GM18526 (cell line): ENCODE results near the gene IFT88.
A peak's percentile ranks its signal among the peaks of the same experiment; 100 is the strongest.

ENCODE experiments used
- POLR2A ChIP-seq: IDR thresholded peaks from 3 replicates; pipeline ENCODE4 v1.6.1; 2011; ENCODE audit not compliant: insufficient read length; ENCODE audit errors: extremely low read depth

IFT88 gene

GRCh38 chr13:20686863-20687579 is 120.1 kb downstream of the IFT88 start:
- no peak for TF ChIP-seq POLR2A

GRCh38 chr13:20689291-20689690 is 122.3 kb downstream of the IFT88 start:
- no peak for TF ChIP-seq POLR2A

DNA sequence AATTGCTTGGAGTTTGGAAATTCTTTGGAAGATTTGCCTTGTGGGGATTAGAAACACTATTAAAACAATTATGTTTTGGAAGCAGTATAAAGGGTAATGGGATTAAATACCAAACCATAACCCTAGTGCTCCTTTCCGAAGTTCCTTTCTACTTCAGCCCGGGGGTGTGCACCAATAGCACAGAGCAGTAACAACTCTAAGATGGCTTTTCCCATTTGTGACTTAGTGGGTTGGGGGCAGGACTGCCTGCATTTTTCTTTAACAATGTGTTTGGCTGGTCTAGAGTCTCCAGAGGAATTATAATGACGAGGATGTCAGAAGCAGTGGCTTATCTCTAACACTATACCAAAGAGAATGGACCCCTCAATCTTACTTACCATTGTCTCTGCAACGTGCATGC is 124.7 kb downstream of the IFT88 start:
- no peak for TF ChIP-seq POLR2A

GRCh38 chr13:20696073-20696472 is 129.1 kb downstream of the IFT88 start:
- no peak for TF ChIP-seq POLR2A

- TF ChIP-seq POLR2A = no peak
Measured at GRCh38 chr13:20699715-20700114, 132.8 kb downstream of the IFT88 start.

- TF ChIP-seq POLR2A = no peak
Measured at GRCh38 chr13:20700288-20700687, 133.3 kb downstream of the IFT88 start.

DNA sequence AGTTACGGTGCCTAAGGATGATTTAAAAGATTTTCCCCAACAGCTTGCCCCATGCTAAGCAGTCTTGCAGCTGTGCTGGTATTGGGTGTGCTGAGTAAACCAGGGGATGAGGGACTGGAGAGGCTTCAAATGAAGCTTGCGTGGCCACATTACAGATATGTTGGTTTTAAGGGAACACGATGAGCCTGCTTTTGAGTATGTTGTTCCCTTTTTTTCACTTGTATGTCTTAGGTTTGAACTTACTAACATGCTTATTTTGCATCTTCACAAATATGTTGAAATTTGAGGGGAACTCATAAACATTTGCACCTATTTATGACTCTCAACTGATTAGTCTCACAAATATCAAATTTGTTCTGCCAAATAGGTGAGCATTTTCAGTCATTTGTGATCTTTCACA is 134.5 kb downstream of the IFT88 start:
- no peak for TF ChIP-seq POLR2A

GRCh38 chr13:20702530-20702914 is 135.6 kb downstream of the IFT88 start:
- TF ChIP-seq POLR2A = no peak

- TF ChIP-seq POLR2A = no peak
Measured at GRCh38 chr13:20702915-20703779, 136.2 kb downstream of the IFT88 start, which contains the start of gene IL17D. IL17D (plus strand) TSS chr13:20703699; CDS start chr13:20704002, 303 bp downstream.

GRCh38 chr13:20703780-20704458 is 137.0 kb downstream of the IFT88 start:
- TF ChIP-seq POLR2A = peak; percentile 39

GRCh38 chr13:20704459-20705069 is 137.6 kb downstream of the IFT88 start:
- no peak for TF ChIP-seq POLR2A

DNA sequence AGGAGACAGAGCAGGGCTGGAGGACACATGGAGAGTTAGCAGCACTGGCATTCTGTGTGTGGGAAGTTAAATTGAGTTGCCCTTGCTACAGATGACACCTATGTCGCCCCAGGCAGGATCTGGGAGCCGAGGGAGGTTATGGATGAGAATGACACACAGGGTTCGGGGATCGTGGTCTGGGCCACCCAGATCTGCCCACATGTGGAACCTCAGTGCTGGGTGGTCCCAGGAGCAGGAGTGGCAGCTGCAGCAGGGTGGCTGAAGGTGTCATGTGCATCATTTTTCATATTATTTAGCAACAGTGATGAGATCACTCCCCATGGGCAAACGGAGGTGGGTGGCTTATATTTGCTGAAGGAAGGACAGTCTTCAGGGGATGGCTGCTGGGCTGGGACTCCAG is 139.7 kb downstream of the IFT88 start:
- no peak for TF ChIP-seq POLR2A

GRCh38 chr13:20708216-20708615 is 141.3 kb downstream of the IFT88 start:
- TF ChIP-seq POLR2A = no peak

DNA sequence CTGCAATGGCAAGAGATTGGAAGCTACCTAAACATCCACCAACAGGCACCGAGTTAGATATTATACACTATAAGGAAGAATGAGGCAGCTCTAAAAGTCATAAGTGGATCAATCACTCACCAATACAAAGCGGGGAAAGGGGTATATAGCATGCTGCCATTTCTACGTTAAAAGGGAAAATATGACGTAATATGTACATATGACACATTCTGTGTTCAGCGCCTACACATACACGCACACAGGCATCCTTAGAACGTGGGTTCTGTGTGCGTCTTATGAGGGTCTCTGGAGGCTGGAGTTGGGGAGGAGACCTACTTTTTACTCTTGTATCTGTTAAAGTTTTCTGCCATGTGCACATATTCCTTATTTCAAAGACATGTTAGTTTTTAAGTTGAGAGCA is 142.4 kb downstream of the IFT88 start:
- TF ChIP-seq POLR2A = no peak

GRCh38 chr13:20709782-20710181 is 142.8 kb downstream of the IFT88 start:
- TF ChIP-seq POLR2A = no peak
